Effector memory CD4-positive, alpha-beta T cell (primary cell): ENCODE data around the gene TRIM33.

Experiments used
- DNase-seq, 3 donors: peaks; one replicate each; pipeline ENCODE4 v3.0.0-alpha.2; 2020
- H3K27ac ChIP-seq: 2 replicates; pipeline ENCODE4 v1.7.0; 2013; ENCODE audit warnings: mild to moderate bottlenecking, low read length, moderate library complexity; ENCODE audit not compliant: insufficient read depth, poor library complexity, severe bottlenecking
- H3K27me3 ChIP-seq: replicated peaks from 2 replicates; pipeline ENCODE4 v1.7.0; 2013; ENCODE audit warnings: mild to moderate bottlenecking, low read length; ENCODE audit not compliant: insufficient read depth, control insufficient read depth, poor library complexity, severe bottlenecking
- H3K36me3 ChIP-seq: 2 replicates; pipeline ENCODE4 v1.7.0; 2013; ENCODE audit warnings: mild to moderate bottlenecking, low read length, moderate library complexity; ENCODE audit not compliant: control insufficient read depth, insufficient read depth
- H3K4me1 ChIP-seq: 2 replicates; pipeline ENCODE4 v1.7.0; 2013; ENCODE audit warnings: low read length, mild to moderate bottlenecking; ENCODE audit not compliant: control insufficient read depth, insufficient read depth, poor library complexity, severe bottlenecking
- H3K4me3 ChIP-seq: 2 replicates; pipeline ENCODE4 v1.7.0; 2013; ENCODE audit warnings: low read length, low read depth, mild to moderate bottlenecking; ENCODE audit not compliant: insufficient read depth, poor library complexity, severe bottlenecking
- H3K9me3 ChIP-seq: 2 replicates; pipeline ENCODE4 v1.7.0; 2013; ENCODE audit warnings: mild to moderate bottlenecking, low read length, moderate library complexity; ENCODE audit not compliant: control insufficient read depth

Gene TRIM33

GRCh38 chr1:114545315-114545714, 34.3 kb upstream of the TRIM33 start:
- Histone ChIP-seq H3K27me3 (no peaks in the 10 kb centered on the region), H3K9me3 (no peaks in the 10 kb centered on the region), H3K27ac (no peak overlapping the region), H3K4me3 (no peak overlapping the region), H3K36me3 (no peaks in the 10 kb centered on the region), H3K4me1 (no peaks in the 10 kb centered on the region)
- DNase-seq, result no peak

- Histone ChIP-seq H3K27me3 (no peaks in the 10 kb centered on the region), H3K4me3 (no peak overlapping the region), H3K4me1 (no peaks in the 10 kb centered on the region), H3K9me3 (no peaks in the 10 kb centered on the region), H3K36me3 (no peaks in the 10 kb centered on the region), H3K27ac (no peak overlapping the region)
- no peak for DNase-seq
These were observed 29.8 kb upstream of the TRIM33 start for GRCh38 chr1:114540821-114541220.

- H3K4me1 ChIP-seq, result no peaks in the 10 kb centered on the region
- H3K27ac ChIP-seq, result no peak overlapping the region
- H3K36me3 ChIP-seq, result no peaks in the 10 kb centered on the region
- H3K9me3 ChIP-seq, result no peaks in the 10 kb centered on the region
- H3K27me3 ChIP-seq, result no peaks in the 10 kb centered on the region
- DNase-seq, result no peak
- H3K4me3 ChIP-seq, result no peak overlapping the region
These were observed 29.3 kb upstream of the TRIM33 start for GRCh38 chr1:114540272-114540671.

GRCh38 chr1:114536043-114536442, 25.0 kb upstream of the TRIM33 start:
- Histone ChIP-seq H3K9me3 (no peaks in the 10 kb centered on the region), H3K4me3 (no peak overlapping the region), H3K27ac (no peak overlapping the region), H3K27me3 (no peaks in the 10 kb centered on the region), H3K4me1 (no peaks in the 10 kb centered on the region), H3K36me3 (no peaks in the 10 kb centered on the region)
- no peak for DNase-seq

- Histone ChIP-seq H3K4me3 (no peak overlapping the region), H3K36me3 (no peaks in the 10 kb centered on the region), H3K4me1 (no peaks in the 10 kb centered on the region), H3K9me3 (no peaks in the 10 kb centered on the region), H3K27me3 (no peaks in the 10 kb centered on the region), H3K27ac (no peak overlapping the region)
- no peak for DNase-seq
These were observed 24.4 kb upstream of the TRIM33 start for GRCh38 chr1:114535401-114535800.

- Histone ChIP-seq H3K27ac (no peak overlapping the region), H3K4me1 (no peaks in the 10 kb centered on the region), H3K4me3 (no peak overlapping the region), H3K9me3 (no peaks in the 10 kb centered on the region), H3K27me3 (no peaks in the 10 kb centered on the region), H3K36me3 (no peaks in the 10 kb centered on the region)
- DNase-seq, result no peak
These were observed 20.1 kb upstream of the TRIM33 start for GRCh38 chr1:114531094-114531493.

- DNase-seq, result no peak
- no peak overlapping the region for H3K27ac ChIP-seq
These were observed 19.2 kb upstream of the TRIM33 start for GRCh38 chr1:114530224-114530623.

GRCh38 chr1:114524944-114525343, 13.9 kb upstream of the TRIM33 start:
- H3K4me1 ChIP-seq, result no peaks in the 10 kb centered on the region
- H3K9me3 ChIP-seq, result no peaks in the 10 kb centered on the region
- H3K27ac ChIP-seq, result no peak overlapping the region
- H3K36me3 ChIP-seq, result no peaks in the 10 kb centered on the region
- H3K4me3 ChIP-seq, result no peak overlapping the region
- DNase-seq, result no peak
- no peaks in the 10 kb centered on the region for H3K27me3 ChIP-seq

More at GRCh38 chr1:114530224-114530623, 19.2 kb upstream of the TRIM33 start:
- Histone ChIP-seq H3K4me1 (no peaks in the 10 kb centered on the region), H3K27me3 (no peaks in the 10 kb centered on the region), H3K9me3 (no peaks in the 10 kb centered on the region), H3K36me3 (no peaks in the 10 kb centered on the region), H3K4me3 (no peak overlapping the region)

- Histone ChIP-seq H3K36me3 (no peaks in the 10 kb centered on the region), H3K27ac (no peak overlapping the region), H3K4me1 (no peaks in the 10 kb centered on the region), H3K4me3 (no peak overlapping the region), H3K27me3 (no peaks in the 10 kb centered on the region), H3K9me3 (no peaks in the 10 kb centered on the region)
- no peak for DNase-seq
These were observed 11.2 kb upstream of the TRIM33 start for GRCh38 chr1:114522264-114522575.

- Histone ChIP-seq H3K9me3 (no peaks in the 10 kb centered on the region), H3K4me1 (no peaks in the 10 kb centered on the region), H3K27ac (no peak overlapping the region), H3K27me3 (no peaks in the 10 kb centered on the region), H3K36me3 (no peaks in the 10 kb centered on the region), H3K4me3 (no peak overlapping the region)
- no peak for DNase-seq
These were observed 10.6 kb upstream of the TRIM33 start for GRCh38 chr1:114521396-114522263.
